SK-N-SH (cell line): ENCODE measurements around the gene GRM7. TPM values are rescaled to one million over a fixed set of nuclear protein-coding genes. Genes with fewer than 3 reads are reported as not detected.

Source experiments
- CTCF ChIA-PET: fragments of 300-600, 350-600 bp; formaldehyde crosslinking; extraction: SDS; loops from one replicate; lab custom pipeline; 2021; lab: Yijun Ruan, JAX
- POLR2A ChIA-PET: fragments of 350-600 bp; sonication (Branson Sonifier 250); formaldehyde crosslinking; extraction: SDS; loops from one replicate; lab custom pipeline; 2020; ENCODE audit warnings: antibody characterized with exemption, inconsistent platforms; lab: Yijun Ruan, JAX
- DNase-seq: peaks from one replicate; pipeline ENCODE4 v3.0.0; 2012
- H2AFZ ChIP-seq: fragments of 200-600 bp; sonication (generic); 2 replicates; pipeline ENCODE4 v1.8.1; 2016; ENCODE audit warnings: antibody characterized with exemption, mild to moderate bottlenecking, low read depth
- H3F3A ChIP-seq: fragments of 200-600 bp; sonication (generic); replicated peaks from 2 replicates; pipeline ENCODE3; 2016; ENCODE audit warnings: antibody characterized with exemption, mild to moderate bottlenecking; ENCODE audit not compliant: insufficient read depth
- H3K27ac ChIP-seq, 2 experiments: fragments of 200-500 bp in 1 of 2; fragments of 200-600 bp in 1 of 2; sonication (Bioruptor generic) in 1 of 2; sonication (generic), shearing (Covaris generic) in 1 of 2; 2 replicates each; pipeline versions ENCODE4 v1.5.1 to v1.6.1; 2014 to 2016; ENCODE audit warnings: low read depth in 2 of 2, inconsistent platforms in 1 of 2, low read length in 1 of 2, mild to moderate bottlenecking in 1 of 2, mixed read lengths in 1 of 2
- H3K27me3 ChIP-seq: fragments of 200-600 bp; sonication (generic), shearing (Covaris generic); 2 replicates; pipeline ENCODE4 v1.6.1; 2016; ENCODE audit warnings: mixed run types; ENCODE audit not compliant: insufficient read depth
- H3K36me3 ChIP-seq, 2 experiments: fragments of 200-500 bp in 1 of 2; fragments of 200-600 bp in 1 of 2; sonication (Bioruptor generic) in 1 of 2; sonication (generic) in 1 of 2; replicated peaks in 1 of 2; 2 replicates each; pipeline versions ENCODE3 to v1.5.1; 2014 to 2016; ENCODE audit warnings: low read length in 1 of 2, mild to moderate bottlenecking in 1 of 2; ENCODE audit not compliant: insufficient read depth in 2 of 2, control insufficient read depth in 1 of 2
- H3K4me1 ChIP-seq, 2 experiments: fragments of 200-500 bp in 1 of 2; fragments of 200-600 bp in 1 of 2; sonication (Bioruptor generic) in 1 of 2; sonication (generic), shearing (Covaris generic) in 1 of 2; 2 replicates each; pipeline versions ENCODE4 v1.5.1 to v1.6.1; 2014 to 2016; ENCODE audit warnings: low read depth in 1 of 2, low read length in 1 of 2, mixed run types in 1 of 2; ENCODE audit not compliant: insufficient read depth in 2 of 2, control insufficient read depth in 1 of 2
- H3K4me2 ChIP-seq: fragments of 200-600 bp; sonication (generic), shearing (Covaris generic); 2 replicates; pipeline ENCODE4 v1.6.1; 2017; ENCODE audit warnings: mixed run types
- H3K4me3 ChIP-seq, 2 experiments: fragments of 200-500 bp in 1 of 2; fragments of 200-600 bp in 1 of 2; sonication (Bioruptor generic) in 1 of 2; sonication (generic), shearing (Covaris generic) in 1 of 2; 2 replicates each; pipeline versions ENCODE4 v1.5.1 to v1.8.1; 2014 to 2016; ENCODE audit warnings: low read depth in 2 of 2, inconsistent platforms in 1 of 2, low read length in 1 of 2, mild to moderate bottlenecking in 1 of 2, mixed read lengths in 1 of 2, moderate library complexity in 1 of 2
- H3K79me2 ChIP-seq: fragments of 200-600 bp; sonication (generic); 2 replicates; pipeline ENCODE4 v1.8.1; 2017; ENCODE audit warnings: mild to moderate bottlenecking; ENCODE audit not compliant: insufficient read depth
- H3K9ac ChIP-seq: fragments of 200-600 bp; sonication (generic); 2 replicates; pipeline ENCODE4 v1.6.1; 2017; ENCODE audit warnings: mixed run types
- H3K9me2 ChIP-seq: fragments of 200-600 bp; sonication (generic); 2 replicates; pipeline ENCODE4 v1.6.1; 2017; ENCODE audit warnings: mixed run types
- H3K9me3 ChIP-seq: fragments of 200-600 bp; sonication (generic); 2 replicates; pipeline ENCODE4 v1.6.1; 2017; ENCODE audit warnings: mixed run types, mild to moderate bottlenecking, moderate library complexity
- H4K20me1 ChIP-seq: fragments of 200-600 bp; sonication (generic); 2 replicates; pipeline ENCODE4 v1.6.1; 2017; ENCODE audit warnings: mild to moderate bottlenecking, mixed run types; ENCODE audit not compliant: insufficient read depth
- CTCF ChIP-seq: fragments of 200-600 bp; sonication (generic); IDR thresholded peaks from 2 replicates; pipeline ENCODE4 v1.6.1; 2017; ENCODE audit warnings: antibody characterized with exemption, mild to moderate bottlenecking, moderate library complexity
- EZH2phosphoT487 ChIP-seq: fragments of 200-600 bp; sonication (generic); IDR thresholded peaks from 2 replicates; pipeline ENCODE4 v1.6.1; 2017; ENCODE audit warnings: low read depth, mixed run types, mild to moderate bottlenecking, antibody characterized with exemption, moderate library complexity, borderline replicate concordance
- FOSL2 ChIP-seq: IDR thresholded peaks from 2 replicates; pipeline ENCODE4 v1.4.0; 2012; ENCODE audit warnings: low read depth, mild to moderate bottlenecking, moderate library complexity, borderline replicate concordance
- FOXJ3 ChIP-seq: sonication (generic); formaldehyde crosslinking; IDR thresholded peaks from 2 replicates; pipeline ENCODE4 v1.5.1; 2020; ENCODE audit warnings: mild to moderate bottlenecking, missing genetic modification reagents
- JUND ChIP-seq: IDR thresholded peaks from 2 replicates; pipeline ENCODE4 v1.4.0; 2012
- MEF2A ChIP-seq: IDR thresholded peaks from 2 replicates; pipeline ENCODE4 v1.4.0; 2012; ENCODE audit warnings: low read depth, borderline replicate concordance
- NFIC ChIP-seq: IDR thresholded peaks from 2 replicates; pipeline ENCODE4 v1.4.0; 2012; ENCODE audit warnings: borderline replicate concordance
- NRF1 ChIP-seq: IDR thresholded peaks from 2 replicates; pipeline ENCODE4 v1.6.1; 2012; ENCODE audit warnings: low read depth, mild to moderate bottlenecking, low read length
- POLR2AphosphoS5 ChIP-seq: IDR thresholded peaks from 2 replicates; pipeline ENCODE4 v1.6.1; 2012; ENCODE audit warnings: low read depth, low read length
- RAD21 ChIP-seq: IDR thresholded peaks from 2 replicates; pipeline ENCODE4 v1.6.1; 2012; ENCODE audit warnings: mild to moderate bottlenecking, low read length
- REST ChIP-seq: IDR thresholded peaks from 2 replicates; pipeline ENCODE4 v1.6.1; 2012; ENCODE audit warnings: mild to moderate bottlenecking, low read depth, low read length, moderate library complexity
- SMC3 ChIP-seq: IDR thresholded peaks from 2 replicates; pipeline ENCODE4 v1.6.1; 2012; ENCODE audit warnings: low read depth, low read length, improper control_type of control experiment
- TAF1 ChIP-seq: IDR thresholded peaks from 2 replicates; pipeline ENCODE4 v1.6.1; 2012; ENCODE audit warnings: low read depth, mild to moderate bottlenecking, low read length, moderate library complexity, borderline replicate concordance
- TCF12 ChIP-seq: IDR thresholded peaks from 2 replicates; pipeline ENCODE4 v1.4.0; 2012
- USF1 ChIP-seq: IDR thresholded peaks from 2 replicates; pipeline ENCODE4 v1.4.0; 2012; ENCODE audit warnings: low read depth, borderline replicate concordance
- YY1 ChIP-seq: IDR thresholded peaks from 2 replicates; pipeline ENCODE4 v1.4.0; 2012; ENCODE audit warnings: low read depth, mild to moderate bottlenecking
- WGBS: methylation state at CpG from one replicate; pipeline ENCODE4 v1.1.6; 2017; ENCODE audit warnings: low lambda C conversion rate; 5-methylcytosine and 5-hydroxymethylcytosine counted together
- polyA plus RNA-seq, 3 experiments: library from polyadenylated mRNA; depleted of rRNA; stranded (reverse); fragments of >200 nt; gene quantifications; 2 replicates each; pipeline ENCODE4 v1.2.3, GENCODE V29; 2012
- TF ChIP-seq, protein P1 (sequence below): fragments of 150-350 bp; IDR thresholded peaks from 2 replicates; pipeline ENCODE4 v1.6.1; 2017; ENCODE audit warnings: antibody characterized with exemption, low read length, low read depth, borderline replicate concordance

GRM7 gene
- polyA plus RNA-seq, 1 of the 3 experiments (the other 2 are of a cell fraction): 0.03 TPM

DNA sequence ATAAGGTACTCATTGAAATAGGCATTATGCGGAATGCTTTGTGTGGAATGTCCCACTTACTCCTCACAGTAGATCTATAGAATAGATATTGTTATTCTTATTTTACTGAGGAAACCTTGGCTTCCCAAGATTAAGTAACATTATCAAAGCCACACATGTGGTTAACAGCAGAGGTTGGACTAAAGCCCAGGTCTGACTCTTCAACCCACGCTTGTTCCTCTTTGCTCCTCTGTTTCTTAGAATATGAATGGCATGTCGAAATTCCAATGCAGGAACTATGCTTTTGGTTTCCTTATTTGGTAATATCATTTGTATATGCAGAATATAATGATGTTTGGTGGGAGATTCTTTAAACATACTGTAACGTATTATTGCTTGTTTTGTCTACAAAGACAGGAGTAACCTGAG, 821.9 kb downstream of the GRM7 start:
- no peak overlapping the region for H2AFZ ChIP-seq
- H4K20me1 ChIP-seq: no peaks in the 10 kb centered on the region
- no peaks in the 10 kb centered on the region for H3K9me2 ChIP-seq
- H3K4me2 ChIP-seq: no peak overlapping the region
- no peak overlapping the region for H3K27ac ChIP-seq
- CTCF ChIA-PET: no interaction called here
- no peaks in the 10 kb centered on the region for H3K79me2 ChIP-seq
- POLR2A ChIA-PET: no interaction called here
- no peaks in the 10 kb centered on the region for H3K36me3 ChIP-seq
- DNase-seq: no peak
- H3K9ac ChIP-seq: no peak overlapping the region
- no peaks in the 10 kb centered on the region for H3K9me3 ChIP-seq
- no peak overlapping the region for H3K4me3 ChIP-seq
- WGBS: 10% methylated on average over 4 of the region's 4 CpGs
- H3K4me1 ChIP-seq: no peaks in the 10 kb centered on the region
- no peaks in the 10 kb centered on the region for H3K27me3 ChIP-seq
- TF ChIP-seq TCF12 (no peak), TAF1 (no peak), JUND (no peak), USF1 (no peak), REST (no peak), MEF2A (no peak), FOXJ3 (CRISPR knock-in tag) (no peak), NFIC (no peak), NRF1 (no peak), SMC3 (no peak), EZH2phosphoT487 (no peak), CTCF (no peak), YY1 (no peak), FOSL2 (no peak), RAD21 (no peak), POLR2AphosphoS5 (no peak)
- TF ChIP-seq, protein P1, sequence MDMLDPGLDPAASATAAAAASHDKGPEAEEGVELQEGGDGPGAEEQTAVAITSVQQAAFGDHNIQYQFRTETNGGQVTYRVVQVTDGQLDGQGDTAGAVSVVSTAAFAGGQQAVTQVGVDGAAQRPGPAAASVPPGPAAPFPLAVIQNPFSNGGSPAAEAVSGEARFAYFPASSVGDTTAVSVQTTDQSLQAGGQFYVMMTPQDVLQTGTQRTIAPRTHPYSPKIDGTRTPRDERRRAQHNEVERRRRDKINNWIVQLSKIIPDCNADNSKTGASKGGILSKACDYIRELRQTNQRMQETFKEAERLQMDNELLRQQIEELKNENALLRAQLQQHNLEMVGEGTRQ: no peak
- TF ChIP-seq, all 33 proteins: peak for 0
- no peaks in the 10 kb centered on the region for H3F3A ChIP-seq
